GM12878 (cell line): ENCODE data around the gene KIR3DL3. TPM values are rescaled to one million over a fixed set of nuclear protein-coding genes. Genes with fewer than 3 reads are reported as not detected.

ENCODE experiments used
- ATAC-seq: fragments of 200-7000 bp; cut with Tn5 transposase; 3 replicates; pipeline ENCODE4 v1.9.1; 2020; ENCODE audit warnings: mild to moderate bottlenecking, moderate library complexity
- BruUV-seq: library from RNA; stranded (reverse); fragments of 400-500 nt; replicated peaks from 2 replicates; lab custom pipeline; 2021; lab: Mats Ljungman, UMichigan
- CTCF ChIA-PET: fragments of 300-600 bp; sonication (Branson Sonifier 250); formaldehyde crosslinking; extraction: SDS; loops from one replicate; lab custom pipeline; 2021; ENCODE audit warnings: inconsistent platforms; lab: Yijun Ruan, JAX
- POLR2A ChIA-PET: fragments of 350-600 bp; formaldehyde crosslinking; extraction: SDS; loops from one replicate; lab custom pipeline; 2021; ENCODE audit warnings: inconsistent platforms; lab: Charles Lee
- RAD21 ChIA-PET: fragments of 300-600 bp; sonication (Branson Sonifier 250); formaldehyde crosslinking; loops from one replicate; lab custom pipeline; 2023; ENCODE audit warnings: antibody characterized with exemption; ENCODE audit not compliant: unreplicated experiment; lab: Charles Lee
- SMC1A ChIA-PET: fragments of 300-600 bp; sonication (Branson Sonifier 250); formaldehyde crosslinking; loops from one replicate; lab custom pipeline; 2023; ENCODE audit not compliant: unreplicated experiment, uncharacterized antibody; lab: Charles Lee
- DNase-seq: peaks from one replicate; pipeline ENCODE4 v3.0.0-alpha.2; 2011; ENCODE audit warnings: low read depth, low spot score
- FAIRE-seq: peaks from 3 replicates; lab custom pipeline; 2011; peaks lifted over from hg19 to GRCh38; lab: Jason Lieb, UNC
- H2AFZ ChIP-seq: 2 replicates; pipeline ENCODE4 v1.6.0; 2011; ENCODE audit warnings: low read depth, low read length, control low read depth; ENCODE audit not compliant: control insufficient read depth
- H3K27ac ChIP-seq: 2 replicates; pipeline ENCODE4 v1.5.1; 2011; ENCODE audit warnings: control low read depth; ENCODE audit not compliant: control insufficient read depth, insufficient read depth
- H3K27me3 ChIP-seq, 2 experiments: replicated peaks in 1 of 2; 2 replicates each; pipeline versions ENCODE4 v1.6.0 to v1.6.1; 2011; ENCODE audit warnings: low read length in 1 of 2; ENCODE audit not compliant: control insufficient read depth in 2 of 2, insufficient read depth in 2 of 2
- H3K36me3 ChIP-seq, 2 experiments: 2 replicates each; pipeline ENCODE4 v1.5.1; 2011; ENCODE audit warnings: low read length in 1 of 2; ENCODE audit not compliant: control insufficient read depth in 2 of 2, insufficient read depth in 2 of 2
- H3K4me1 ChIP-seq: 2 replicates; pipeline ENCODE4 v1.6.1; 2011; ENCODE audit warnings: mild to moderate bottlenecking, low read length, moderate library complexity, mixed read lengths; ENCODE audit not compliant: control insufficient read depth, insufficient read depth
- H3K4me2 ChIP-seq: 2 replicates; pipeline ENCODE4 v1.6.0; 2011; ENCODE audit warnings: control low read depth; ENCODE audit not compliant: control insufficient read depth, insufficient read depth
- H3K4me3 ChIP-seq: fragments of 200-600 bp; sonication (generic); 2 replicates; pipeline ENCODE4 v1.5.1; 2016
- H3K79me2 ChIP-seq: 2 replicates; pipeline ENCODE4 v1.6.0; 2011; ENCODE audit warnings: low read length; ENCODE audit not compliant: control insufficient read depth, insufficient read depth
- H3K9ac ChIP-seq: 2 replicates; pipeline ENCODE4 v1.8.0; 2011; ENCODE audit warnings: low read length, control low read depth, mixed read lengths; ENCODE audit not compliant: control insufficient read depth, insufficient read depth
- H3K9me3 ChIP-seq: replicated peaks from 3 replicates; pipeline ENCODE4 v1.5.1; 2011; ENCODE audit warnings: mild to moderate bottlenecking, low read length; ENCODE audit not compliant: control insufficient read depth, insufficient read depth
- H4K20me1 ChIP-seq: 2 replicates; pipeline ENCODE4 v1.6.0; 2011; ENCODE audit not compliant: control insufficient read depth, insufficient read depth
- MXI1 ChIP-seq: fragments of 150-350 bp; IDR thresholded peaks from 2 replicates; pipeline ENCODE4 v1.6.1; 2011; ENCODE audit warnings: low read depth, mild to moderate bottlenecking, inconsistent platforms, low read length, improper control_type of control experiment
- PAX5 ChIP-seq: IDR thresholded peaks from 2 replicates; pipeline ENCODE4 v1.6.1; 2011; ENCODE audit warnings: low read depth, low read length, borderline replicate concordance
- POLR2AphosphoS2 ChIP-seq: IDR thresholded peaks from 2 replicates; pipeline ENCODE4 v1.6.1; 2011; ENCODE audit warnings: low read depth, mild to moderate bottlenecking, low read length, improper control_type of control experiment, moderate library complexity
- RCOR1 ChIP-seq: conservative IDR thresholded peaks from 2 replicates; pipeline ENCODE4 v1.6.1; 2012; ENCODE audit warnings: low read depth, low read length, improper control_type of control experiment
- SIN3A ChIP-seq: IDR thresholded peaks from 2 replicates; pipeline ENCODE4 v1.6.1; 2012; ENCODE audit warnings: low read depth, low read length, improper control_type of control experiment
- SREBF1 ChIP-seq: IDR thresholded peaks from 2 replicates; pipeline ENCODE4 v1.6.1; 2012; ENCODE audit warnings: mild to moderate bottlenecking, low read length
- WGBS: methylation state at CpG from one replicate; pipeline ENCODE4 v1.1.6; 2016; ENCODE audit warnings: low lambda C conversion rate; ENCODE audit not compliant: insufficient replicate concordance, insufficient coverage; ENCODE audit errors: missing lambda C conversion rate; 5-methylcytosine and 5-hydroxymethylcytosine counted together
- in situ Hi-C: fragments of 300-500 bp; cut with MboI; formaldehyde crosslinking; loops from 9 replicates; pipeline ENCODE4 v1.14.3; 2018; ENCODE audit warnings: mixed read lengths
- intact Hi-C: fragments of 100-400 bp; cut with micrococcal nuclease; formaldehyde crosslinking; loops from one replicate; pipeline ENCODE4 v1.14.2; 2022; ENCODE audit not compliant: unreplicated experiment
- polyA plus RNA-seq, 11 experiments: library from polyadenylated mRNA; depleted of rRNA in 4 of 11; unstranded in 6 of 11; stranded (reverse) in 5 of 11; fragments of >200 nt; fragmentation: Nextera tagmentation in 4 of 11; fragmentation: Illumina TruSeq in 1 of 11; extraction: Ambion mirVana in 4 of 11; extraction: Trizol in 1 of 11; gene quantifications; 1 replicate in 1 of 11; 2 replicates in 10 of 11; pipeline versions ENCODE4 v1.2.1 to v1.2.3, GENCODE V29; 2011 to 2016; ENCODE audit warnings: inconsistent platforms in 2 of 11, missing spikeins in 2 of 11, low read depth in 1 of 11
- total RNA-seq, 4 experiments: library from RNA; depleted of rRNA in 3 of 4; stranded (reverse); fragments of >200 nt in 3 of 4; fragmentation: Illumina TruSeq in 1 of 4; extraction: Trizol in 1 of 4; gene quantifications; 2 replicates each; pipeline versions ENCODE4 v1.2.1 to v1.2.3, GENCODE V29; 2013 to 2021
- TF ChIP-seq, protein P1 (sequence below): IDR thresholded peaks from 2 replicates; pipeline ENCODE4 v1.6.1; 2012; ENCODE audit warnings: mild to moderate bottlenecking, low read depth, low read length
- TF ChIP-seq, protein P2 (sequence below): fragments of 450-650 bp; IDR thresholded peaks from 2 replicates; pipeline ENCODE4 v1.6.1; 2016; ENCODE audit warnings: mild to moderate bottlenecking, moderate library complexity, borderline replicate concordance
- TF ChIP-seq, protein P3 (sequence below): IDR thresholded peaks from 2 replicates; pipeline ENCODE4 v1.6.1; 2011; ENCODE audit warnings: low read depth, low read length, improper control_type of control experiment, borderline replicate concordance

KIR3DL3 gene
- total and polyA plus RNA-seq, 10 of the 15 experiments (the other 5 are each of a cell fraction or from before 2014, with no cell fraction given): not detected

DNA sequence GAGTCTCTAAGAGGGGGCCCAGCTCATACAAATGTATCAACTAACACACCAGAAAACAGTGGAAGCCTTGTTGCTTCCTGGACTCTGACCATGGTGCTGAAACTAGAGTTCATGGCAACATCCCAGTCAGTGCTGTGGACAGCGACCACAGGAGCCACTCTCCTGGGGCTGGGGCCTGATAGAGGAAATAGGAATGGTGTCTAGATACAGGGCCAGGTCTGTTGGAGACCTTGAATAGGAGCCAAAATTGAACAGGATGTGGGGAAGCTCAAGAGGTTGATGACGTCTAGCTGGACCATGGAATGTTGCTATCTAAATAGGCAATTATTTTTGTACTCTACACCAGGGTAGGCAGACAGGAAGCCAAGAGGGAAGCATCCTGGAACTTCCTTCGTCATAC is 39.7 kb upstream of the KIR3DL3 start:
- H2AFZ ChIP-seq: no peak overlapping the region
- ChIA-PET CTCF (interaction anchor here (3.8 to 20.9 kb wide), 2 partner anchors 11 to 29 kb away, joined by 45 to 842 read pairs; partner anchors contain the start of gene LILRB4), POLR2A (interaction anchor here (1.0 kb wide), 1 partner anchor 10 kb away, joined by 4 read pairs; no protein-coding TSS in a partner anchor), RAD21 (interaction anchor here (1.2 to 2.0 kb wide), 2 partner anchors 11 to 203 kb away, joined by 4 to 6 read pairs; no protein-coding TSS in a partner anchor), SMC1A (interaction anchor here (0.9 kb wide), 1 partner anchor 10 kb away, joined by 3 read pairs; no protein-coding TSS in a partner anchor)
- WGBS: 21% methylated on average over 3 of the region's 3 CpGs
- DNase-seq (no peak), FAIRE-seq (no peak), ATAC-seq (peak; percentile 52; the same call in 2 of the 3 replicates)
- no TSS peak for BruUV-seq
- intact Hi-C loops: no loop called here
- TF ChIP-seq, protein P1, sequence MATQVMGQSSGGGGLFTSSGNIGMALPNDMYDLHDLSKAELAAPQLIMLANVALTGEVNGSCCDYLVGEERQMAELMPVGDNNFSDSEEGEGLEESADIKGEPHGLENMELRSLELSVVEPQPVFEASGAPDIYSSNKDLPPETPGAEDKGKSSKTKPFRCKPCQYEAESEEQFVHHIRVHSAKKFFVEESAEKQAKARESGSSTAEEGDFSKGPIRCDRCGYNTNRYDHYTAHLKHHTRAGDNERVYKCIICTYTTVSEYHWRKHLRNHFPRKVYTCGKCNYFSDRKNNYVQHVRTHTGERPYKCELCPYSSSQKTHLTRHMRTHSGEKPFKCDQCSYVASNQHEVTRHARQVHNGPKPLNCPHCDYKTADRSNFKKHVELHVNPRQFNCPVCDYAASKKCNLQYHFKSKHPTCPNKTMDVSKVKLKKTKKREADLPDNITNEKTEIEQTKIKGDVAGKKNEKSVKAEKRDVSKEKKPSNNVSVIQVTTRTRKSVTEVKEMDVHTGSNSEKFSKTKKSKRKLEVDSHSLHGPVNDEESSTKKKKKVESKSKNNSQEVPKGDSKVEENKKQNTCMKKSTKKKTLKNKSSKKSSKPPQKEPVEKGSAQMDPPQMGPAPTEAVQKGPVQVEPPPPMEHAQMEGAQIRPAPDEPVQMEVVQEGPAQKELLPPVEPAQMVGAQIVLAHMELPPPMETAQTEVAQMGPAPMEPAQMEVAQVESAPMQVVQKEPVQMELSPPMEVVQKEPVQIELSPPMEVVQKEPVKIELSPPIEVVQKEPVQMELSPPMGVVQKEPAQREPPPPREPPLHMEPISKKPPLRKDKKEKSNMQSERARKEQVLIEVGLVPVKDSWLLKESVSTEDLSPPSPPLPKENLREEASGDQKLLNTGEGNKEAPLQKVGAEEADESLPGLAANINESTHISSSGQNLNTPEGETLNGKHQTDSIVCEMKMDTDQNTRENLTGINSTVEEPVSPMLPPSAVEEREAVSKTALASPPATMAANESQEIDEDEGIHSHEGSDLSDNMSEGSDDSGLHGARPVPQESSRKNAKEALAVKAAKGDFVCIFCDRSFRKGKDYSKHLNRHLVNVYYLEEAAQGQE: peak; percentile 96
- TF ChIP-seq RCOR1: peak; percentile 82; the same call in 1 of the 2 replicates
- peak; percentile 63; the same call in 1 of the 2 replicates for TF ChIP-seq MXI1
- TF ChIP-seq, protein P2, sequence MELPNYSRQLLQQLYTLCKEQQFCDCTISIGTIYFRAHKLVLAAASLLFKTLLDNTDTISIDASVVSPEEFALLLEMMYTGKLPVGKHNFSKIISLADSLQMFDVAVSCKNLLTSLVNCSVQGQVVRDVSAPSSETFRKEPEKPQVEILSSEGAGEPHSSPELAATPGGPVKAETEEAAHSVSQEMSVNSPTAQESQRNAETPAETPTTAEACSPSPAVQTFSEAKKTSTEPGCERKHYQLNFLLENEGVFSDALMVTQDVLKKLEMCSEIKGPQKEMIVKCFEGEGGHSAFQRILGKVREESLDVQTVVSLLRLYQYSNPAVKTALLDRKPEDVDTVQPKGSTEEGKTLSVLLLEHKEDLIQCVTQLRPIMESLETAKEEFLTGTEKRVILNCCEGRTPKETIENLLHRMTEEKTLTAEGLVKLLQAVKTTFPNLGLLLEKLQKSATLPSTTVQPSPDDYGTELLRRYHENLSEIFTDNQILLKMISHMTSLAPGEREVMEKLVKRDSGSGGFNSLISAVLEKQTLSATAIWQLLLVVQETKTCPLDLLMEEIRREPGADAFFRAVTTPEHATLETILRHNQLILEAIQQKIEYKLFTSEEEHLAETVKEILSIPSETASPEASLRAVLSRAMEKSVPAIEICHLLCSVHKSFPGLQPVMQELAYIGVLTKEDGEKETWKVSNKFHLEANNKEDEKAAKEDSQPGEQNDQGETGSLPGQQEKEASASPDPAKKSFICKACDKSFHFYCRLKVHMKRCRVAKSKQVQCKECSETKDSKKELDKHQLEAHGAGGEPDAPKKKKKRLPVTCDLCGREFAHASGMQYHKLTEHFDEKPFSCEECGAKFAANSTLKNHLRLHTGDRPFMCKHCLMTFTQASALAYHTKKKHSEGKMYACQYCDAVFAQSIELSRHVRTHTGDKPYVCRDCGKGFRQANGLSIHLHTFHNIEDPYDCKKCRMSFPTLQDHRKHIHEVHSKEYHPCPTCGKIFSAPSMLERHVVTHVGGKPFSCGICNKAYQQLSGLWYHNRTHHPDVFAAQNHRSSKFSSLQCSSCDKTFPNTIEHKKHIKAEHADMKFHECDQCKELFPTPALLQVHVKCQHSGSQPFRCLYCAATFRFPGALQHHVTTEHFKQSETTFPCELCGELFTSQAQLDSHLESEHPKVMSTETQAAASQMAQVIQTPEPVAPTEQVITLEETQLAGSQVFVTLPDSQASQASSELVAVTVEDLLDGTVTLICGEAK: peak; percentile 67
- TF ChIP-seq, protein P3, sequence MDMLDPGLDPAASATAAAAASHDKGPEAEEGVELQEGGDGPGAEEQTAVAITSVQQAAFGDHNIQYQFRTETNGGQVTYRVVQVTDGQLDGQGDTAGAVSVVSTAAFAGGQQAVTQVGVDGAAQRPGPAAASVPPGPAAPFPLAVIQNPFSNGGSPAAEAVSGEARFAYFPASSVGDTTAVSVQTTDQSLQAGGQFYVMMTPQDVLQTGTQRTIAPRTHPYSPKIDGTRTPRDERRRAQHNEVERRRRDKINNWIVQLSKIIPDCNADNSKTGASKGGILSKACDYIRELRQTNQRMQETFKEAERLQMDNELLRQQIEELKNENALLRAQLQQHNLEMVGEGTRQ: no peak
- TF ChIP-seq PAX5: no peak
- TF ChIP-seq SIN3A: peak; percentile 53; the same call in 1 of the 2 replicates
- TF ChIP-seq POLR2AphosphoS2: no peak
- TF ChIP-seq SREBF1: peak; percentile 55; the same call in 1 of the 2 replicates
- no peak overlapping the region for H3K4me2 ChIP-seq
- no peak overlapping the region for H3K9ac ChIP-seq
- no peaks in the 10 kb centered on the region for H3K4me1 ChIP-seq
- H3K27ac ChIP-seq: no peak overlapping the region
- no peaks in the 10 kb centered on the region for H3K36me3 ChIP-seq
- no peaks in the 10 kb centered on the region; a peak in 1 of 4 replicates for H3K27me3 ChIP-seq
- no peak overlapping the region for H3K4me3 ChIP-seq
- in situ Hi-C loops: no loop called here
- H4K20me1 ChIP-seq: no peaks in the 10 kb centered on the region
- no peaks in the 10 kb centered on the region for H3K79me2 ChIP-seq
- H3K9me3 ChIP-seq: no peaks in the 10 kb centered on the region
